H1 (cell line): ENCODE measurements around the gene TBC1D9. TPM values are rescaled to one million over a fixed set of nuclear protein-coding genes. Genes with fewer than 3 reads are reported as not detected.

ENCODE experiments used
- CTCF ChIA-PET: fragments of 300-600 bp; sonication (Branson Sonifier 250); formaldehyde crosslinking; loops from one replicate; lab custom pipeline; 2021; ENCODE audit not compliant: partially characterized antibody; lab: Charles Lee
- POLR2A ChIA-PET: fragments of 300-600 bp; sonication (Branson Sonifier 250); formaldehyde crosslinking; loops from one replicate; lab custom pipeline; 2021; ENCODE audit warnings: inconsistent platforms; ENCODE audit not compliant: partially characterized antibody; lab: Charles Lee
- DNase-seq, 2 experiments: peaks; one replicate each; pipeline versions ENCODE4 v3.0.0 to v3.0.0-alpha.2; 2010 to 2022; ENCODE audit warnings: low spot score in 2 of 2, low read depth in 1 of 2, mixed read lengths in 1 of 2
- FAIRE-seq: peaks from 2 replicates; lab custom pipeline; 2011; peaks lifted over from hg19 to GRCh38; lab: Jason Lieb, UNC
- H2AFZ ChIP-seq: 2 replicates; pipeline ENCODE4 v1.8.1; 2012; ENCODE audit warnings: low read length, inconsistent platforms
- H2AK5ac ChIP-seq: 2 replicates; pipeline ENCODE4 v1.6.1; 2013; ENCODE audit warnings: low read depth, low read length
- H2BK120ac ChIP-seq: replicated peaks from 2 replicates; pipeline ENCODE3; 2013; ENCODE audit warnings: low read depth, low read length, inconsistent platforms
- H2BK12ac ChIP-seq: 2 replicates; pipeline ENCODE4 v1.6.1; 2013; ENCODE audit warnings: low read depth, low read length
- H2BK15ac ChIP-seq: 2 replicates; pipeline ENCODE4 v1.6.1; 2013; ENCODE audit warnings: low read length
- H2BK20ac ChIP-seq: 2 replicates; pipeline ENCODE4 v1.6.1; 2013; ENCODE audit warnings: low read length
- H2BK5ac ChIP-seq: 2 replicates; pipeline ENCODE4 v1.6.1; 2013; ENCODE audit warnings: low read depth, low read length
- H3K14ac ChIP-seq: 2 replicates; pipeline ENCODE4 v1.6.1; 2013; ENCODE audit warnings: inconsistent platforms; ENCODE audit not compliant: insufficient read length
- H3K18ac ChIP-seq: 2 replicates; pipeline ENCODE4 v1.6.1; 2013; ENCODE audit warnings: low read length; ENCODE audit errors: extremely low read depth
- H3K23ac ChIP-seq: 2 replicates; pipeline ENCODE4 v1.6.1; 2013; ENCODE audit warnings: inconsistent platforms; ENCODE audit not compliant: insufficient read length
- H3K23me2 ChIP-seq: 2 replicates; pipeline ENCODE4 v1.6.1; 2013; ENCODE audit warnings: low read depth, low read length
- H3K27ac ChIP-seq: 2 replicates; pipeline ENCODE4 v1.6.1; 2011; ENCODE audit warnings: low read depth, low read length, inconsistent platforms
- H3K27me3 ChIP-seq, 4 experiments: replicated peaks in 1 of 4; 1 replicate in 1 of 4; 2 replicates in 3 of 4; pipeline versions ENCODE4 v1.6.1 to v1.8.1; 2011 to 2013; ENCODE audit warnings: low read length in 3 of 4, mild to moderate bottlenecking in 3 of 4, inconsistent platforms in 2 of 4, mixed read lengths in 2 of 4, moderate library complexity in 1 of 4; ENCODE audit not compliant: control insufficient read depth in 3 of 4, insufficient read depth in 3 of 4; ENCODE audit errors: extremely low read depth in 1 of 4
- H3K36me3 ChIP-seq, 4 experiments: 2 replicates each; pipeline versions ENCODE4 v1.6.1 to v1.8.1; 2011 to 2013; ENCODE audit warnings: mild to moderate bottlenecking in 4 of 4, low read length in 3 of 4, moderate library complexity in 2 of 4, control low read depth in 1 of 4, inconsistent platforms in 1 of 4; ENCODE audit not compliant: insufficient read depth in 4 of 4, control insufficient read depth in 2 of 4
- H3K4ac ChIP-seq: replicated peaks from 2 replicates; pipeline ENCODE3; 2013; ENCODE audit warnings: low read length, low read depth, mixed read lengths, inconsistent platforms; ENCODE audit not compliant: insufficient read length
- H3K4me1 ChIP-seq, 4 experiments: replicated peaks in 1 of 4; 1 replicate in 1 of 4; 2 replicates in 3 of 4; pipeline versions ENCODE4 v1.6.1 to v1.8.1; 2011 to 2013; ENCODE audit warnings: low read length in 3 of 4, inconsistent platforms in 2 of 4, mixed read lengths in 1 of 4; ENCODE audit not compliant: insufficient read depth in 4 of 4, control insufficient read depth in 3 of 4
- H3K4me2 ChIP-seq, 2 experiments: 2 replicates each; pipeline versions ENCODE4 v1.6.1 to v1.8.1; 2011 to 2013; ENCODE audit warnings: low read depth in 2 of 2, low read length in 2 of 2, control low read depth in 1 of 2, inconsistent platforms in 1 of 2, mild to moderate bottlenecking in 1 of 2; ENCODE audit not compliant: insufficient read depth in 1 of 2
- H3K4me3 ChIP-seq, 4 experiments: fragments of 200-600, 300-600 bp in 1 of 4; sonication (generic), shearing (Covaris generic), sonication (Bioruptor Twin) in 1 of 4; 2 replicates each; pipeline versions ENCODE4 v1.5.1 to v1.8.1; 2011 to 2016; ENCODE audit warnings: low read length in 4 of 4, low read depth in 3 of 4, control low read depth in 2 of 4, inconsistent platforms in 2 of 4, mild to moderate bottlenecking in 2 of 4, mixed read lengths in 1 of 4, moderate library complexity in 1 of 4; ENCODE audit not compliant: insufficient read depth in 2 of 4; ENCODE audit errors: extremely low read depth in 1 of 4
- H3K56ac ChIP-seq: replicated peaks from 2 replicates; pipeline ENCODE3; 2013; ENCODE audit warnings: low read depth, mild to moderate bottlenecking, mixed read lengths, low read length, inconsistent platforms; ENCODE audit not compliant: insufficient read length
- H3K79me1 ChIP-seq: 2 replicates; pipeline ENCODE4 v1.6.1; 2013; ENCODE audit warnings: low read depth, low read length, control low read depth
- H3K79me2 ChIP-seq, 2 experiments: 2 replicates each; pipeline versions ENCODE4 v1.6.1 to v1.8.1; 2012 to 2013; ENCODE audit warnings: low read length in 2 of 2, mild to moderate bottlenecking in 2 of 2, inconsistent platforms in 1 of 2; ENCODE audit not compliant: insufficient read depth in 2 of 2, control insufficient read depth in 1 of 2
- H3K9ac ChIP-seq, 4 experiments: replicated peaks in 1 of 4; 1 replicate in 1 of 4; 2 replicates in 3 of 4; pipeline versions ENCODE4 v1.6.1 to v1.8.1; 2011 to 2013; ENCODE audit warnings: low read depth in 3 of 4, low read length in 3 of 4, control low read depth in 2 of 4, mild to moderate bottlenecking in 2 of 4, moderate library complexity in 2 of 4, inconsistent platforms in 1 of 4; ENCODE audit errors: extremely low read depth in 1 of 4
- H3K9me3 ChIP-seq, 2 experiments: 2 replicates each; pipeline versions ENCODE4 v1.6.1 to v1.8.1; 2012 to 2013; ENCODE audit warnings: mild to moderate bottlenecking in 2 of 2, moderate library complexity in 2 of 2, control low read depth in 1 of 2, inconsistent platforms in 1 of 2, low read depth in 1 of 2, low read length in 1 of 2, mixed read lengths in 1 of 2; ENCODE audit not compliant: insufficient read depth in 2 of 2
- H4K20me1 ChIP-seq, 2 experiments: replicated peaks in 1 of 2; 2 replicates each; pipeline versions ENCODE3 to v1.8.1; 2011 to 2013; ENCODE audit warnings: inconsistent platforms in 2 of 2, low read length in 2 of 2, mild to moderate bottlenecking in 1 of 2; ENCODE audit not compliant: insufficient read depth in 2 of 2, control insufficient read depth in 1 of 2
- H4K5ac ChIP-seq: 2 replicates; pipeline ENCODE4 v1.6.1; 2013; ENCODE audit warnings: low read length, low read depth, mixed read lengths, inconsistent platforms; ENCODE audit not compliant: insufficient read length
- H4K8ac ChIP-seq: 2 replicates; pipeline ENCODE4 v1.8.0; 2013; ENCODE audit warnings: mild to moderate bottlenecking, moderate library complexity, low read length, inconsistent platforms; ENCODE audit not compliant: insufficient read depth; ENCODE audit errors: extremely low read depth
- H4K91ac ChIP-seq: replicated peaks from 2 replicates; pipeline ENCODE3; 2013; ENCODE audit warnings: low read length, mixed read lengths, inconsistent platforms; ENCODE audit not compliant: insufficient read length
- ASH2L ChIP-seq: fragments of 200-600, 300-600 bp; sonication (generic); IDR thresholded peaks from one replicate; pipeline ENCODE4 v1.7.1; 2017; ENCODE audit warnings: low read length
- CBX8 ChIP-seq: fragments of 300-800, 300-1000 bp; sonication (generic); IDR thresholded peaks from 2 replicates; pipeline ENCODE4 v1.7.1; 2016; ENCODE audit warnings: low read depth, low read length, borderline replicate concordance
- EGR1 ChIP-seq: IDR thresholded peaks from 2 replicates; pipeline ENCODE4 v1.6.1; 2011; ENCODE audit warnings: low read depth, low read length, borderline replicate concordance
- EP300 ChIP-seq, 2 experiments: IDR thresholded peaks; 1 replicate in 1 of 2; 2 replicates in 1 of 2; pipeline ENCODE4 v1.6.1; 2011 to 2012; ENCODE audit warnings: low read depth in 2 of 2, low read length in 2 of 2, mild to moderate bottlenecking in 2 of 2, borderline replicate concordance in 1 of 2, inconsistent platforms in 1 of 2, moderate library complexity in 1 of 2
- GABPA ChIP-seq: IDR thresholded peaks from 2 replicates; pipeline ENCODE4 v1.6.1; 2011; ENCODE audit warnings: mild to moderate bottlenecking, low read length, moderate library complexity, borderline replicate concordance; ENCODE audit not compliant: insufficient read depth
- HDAC2 ChIP-seq, 2 experiments: fragments of 300-600 bp in 1 of 2; sonication (generic) in 1 of 2; IDR thresholded peaks; 2 replicates each; pipeline ENCODE4 v1.6.1; 2011 to 2012; ENCODE audit warnings: low read depth in 2 of 2, low read length in 2 of 2, mild to moderate bottlenecking in 2 of 2, moderate library complexity in 2 of 2, borderline replicate concordance in 1 of 2, inconsistent platforms in 1 of 2
- HDAC6 ChIP-seq: IDR thresholded peaks from one replicate; pipeline ENCODE4 v1.7.1; 2012; ENCODE audit warnings: low read depth, mild to moderate bottlenecking, inconsistent platforms, low read length, moderate library complexity
- KDM1A ChIP-seq: fragments of 200-600, 300-600 bp; sonication (generic); IDR thresholded peaks from 2 replicates; pipeline ENCODE4 v1.7.1; 2016; ENCODE audit warnings: mild to moderate bottlenecking, low read length, borderline replicate concordance
- RBBP5 ChIP-seq: IDR thresholded peaks from 2 replicates; pipeline ENCODE4 v1.7.1; 2012; ENCODE audit warnings: low read depth, mild to moderate bottlenecking, inconsistent platforms, low read length, moderate library complexity, borderline replicate concordance
- SIX5 ChIP-seq: IDR thresholded peaks from 2 replicates; pipeline ENCODE4 v1.6.1; 2011; ENCODE audit warnings: mild to moderate bottlenecking, low read depth, low read length
- SP1 ChIP-seq: IDR thresholded peaks from 2 replicates; pipeline ENCODE4 v1.6.1; 2011; ENCODE audit warnings: low read depth, low read length
- SP4 ChIP-seq: IDR thresholded peaks from 2 replicates; pipeline ENCODE4 v1.6.1; 2012; ENCODE audit warnings: low read length, inconsistent platforms
- YY1 ChIP-seq: IDR thresholded peaks from 2 replicates; pipeline ENCODE4 v1.6.1; 2011; ENCODE audit warnings: low read depth, mild to moderate bottlenecking, low read length
- WGBS, 2 experiments: shearing (Covaris generic) in 1 of 2; methylation state at CpG; one replicate each; pipeline versions ENCODE4 v1.1.6 to v1.1.7; 2013 to 2015; ENCODE audit warnings: low lambda C conversion rate in 2 of 2, mixed read lengths in 2 of 2, inconsistent platforms in 1 of 2, low coverage in 1 of 2, missing lambda C conversion rate in 1 of 2; ENCODE audit not compliant: insufficient replicate concordance in 2 of 2, insufficient coverage in 1 of 2, insufficient read length in 1 of 2; ENCODE audit errors: extremely low coverage in 1 of 2, missing lambda C conversion rate in 1 of 2; 5-methylcytosine and 5-hydroxymethylcytosine counted together
- polyA plus RNA-seq, 7 experiments: library from polyadenylated mRNA; depleted of rRNA in 3 of 7; stranded (reverse) in 5 of 7; unstranded in 2 of 7; fragments of >200 nt in 5 of 7; fragments of 200-250 nt in 2 of 7; gene quantifications; 1 replicate in 5 of 7; 2 replicates in 1 of 7; 4 replicates in 1 of 7; pipeline versions ENCODE4 v1.2.1 to v1.2.3, GENCODE V29; 2011 to 2013; ENCODE audit warnings: missing spikeins in 2 of 7, mixed read lengths in 2 of 7
- total RNA-seq: library from RNA; stranded (reverse); fragmentation: NEBNext Ultra II Directional; extraction: Animal tissue kit (Norgen Biotek cat#: 25700); gene quantifications from 2 replicates; pipeline ENCODE4 v1.2.1, GENCODE V29; 2021
- TF ChIP-seq, protein P1 (sequence below): IDR thresholded peaks from 2 replicates; pipeline ENCODE4 v1.6.1; 2011; ENCODE audit warnings: low read depth, mild to moderate bottlenecking, low read length; ENCODE audit not compliant: insufficient read depth

Gene TBC1D9
- total and polyA plus RNA-seq, 2 of the 8 experiments (the other 6 are each of a cell fraction or from before 2014, with no cell fraction given): 0.94 to 1.0 TPM

DNA sequence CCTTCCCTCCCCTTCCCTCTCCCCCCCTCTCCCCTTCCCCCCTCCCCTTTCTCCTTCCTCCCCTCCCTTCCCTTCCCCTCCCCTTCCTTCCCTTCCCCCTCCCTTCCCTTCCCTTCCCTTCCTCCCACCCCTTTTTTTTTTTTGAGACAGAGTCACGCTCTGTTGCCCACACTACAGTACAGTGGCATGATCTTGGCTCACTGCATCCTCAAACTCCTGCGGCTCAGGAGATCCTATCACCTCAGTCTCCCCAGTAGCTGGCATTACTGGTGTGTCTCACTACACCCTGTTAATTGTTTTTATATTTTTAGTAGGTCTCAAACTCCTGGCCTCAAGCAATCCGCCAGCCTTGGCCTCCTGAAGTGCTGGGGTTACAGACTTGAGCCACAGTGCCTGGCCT, 66.6 kb downstream of the TBC1D9 start:
- H3K9me3 ChIP-seq: no peaks in the 10 kb centered on the region
- no peaks in the 10 kb centered on the region for H3K36me3 ChIP-seq
- TF ChIP-seq YY1: no peak
- no peak for TF ChIP-seq GABPA
- TF ChIP-seq, protein P1, sequence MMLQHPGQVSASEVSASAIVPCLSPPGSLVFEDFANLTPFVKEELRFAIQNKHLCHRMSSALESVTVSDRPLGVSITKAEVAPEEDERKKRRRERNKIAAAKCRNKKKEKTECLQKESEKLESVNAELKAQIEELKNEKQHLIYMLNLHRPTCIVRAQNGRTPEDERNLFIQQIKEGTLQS: no peak
- no peak for TF ChIP-seq SIX5
- TF ChIP-seq EGR1: no peak
- TF ChIP-seq SP4: no peak
- TF ChIP-seq HDAC2 (IDR thresholded peaks at IDR 0.05; ENCODE audit: borderline replicate concordance in 1 of 2, low read depth in 2 of 2, low read length in 2 of 2): no peak
- TF ChIP-seq CBX8: no peak
- TF ChIP-seq RBBP5: no peak
- no peak for TF ChIP-seq EP300 (IDR thresholded peaks at IDR 0.05; ENCODE audit: borderline replicate concordance in 1 of 2, low read depth in 2 of 2, low read length in 2 of 2)
- TF ChIP-seq ASH2L: no peak
- no peak for TF ChIP-seq SP1
- no peak for TF ChIP-seq HDAC6
- no peak for TF ChIP-seq KDM1A
- H2AFZ ChIP-seq: no peak overlapping the region
- H3K9ac ChIP-seq: no peak overlapping the region
- H3K79me2 ChIP-seq: no peaks in the 10 kb centered on the region
- POLR2A ChIA-PET: no interaction called here
- H3K27me3 ChIP-seq: peaks cover 7 to 30% (median 17%) of the 10 kb centered on the region in 4 experiments; a peak in 6 of 7 replicates
- H2BK15ac ChIP-seq: no peak overlapping the region
- no peaks in the 10 kb centered on the region for H3K23me2 ChIP-seq
- no peak overlapping the region for H3K4ac ChIP-seq
- H4K8ac ChIP-seq: no peak overlapping the region
- H3K4me2 ChIP-seq: no peak overlapping the region
- no peak overlapping the region for H3K18ac ChIP-seq
- H3K23ac ChIP-seq: no peak overlapping the region
- no peak overlapping the region for H2BK12ac ChIP-seq
- H3K4me3 ChIP-seq: no peak overlapping the region
- no peak overlapping the region for H2BK120ac ChIP-seq
- no peak overlapping the region for H3K14ac ChIP-seq
- DNase-seq (no peak), FAIRE-seq (no peak)
- CTCF ChIA-PET: no interaction called here
- no peaks in the 10 kb centered on the region for H4K20me1 ChIP-seq
- H3K4me1 ChIP-seq: 0 out of 7 replicates have a peak, but pooled peaks cover 0 to 2% (median 0%) of the 10 kb centered on the region in 4 experiments
- no peak overlapping the region for H4K5ac ChIP-seq
- WGBS, 2 experiments: 80% methylated on average over 2 of the region's 3 CpGs; no CpG with 5 or more reads in 1 of the 2 experiments
- H3K27ac ChIP-seq: no peak overlapping the region
- no peak overlapping the region for H2BK5ac ChIP-seq
- no peaks in the 10 kb centered on the region for H3K79me1 ChIP-seq
- H4K91ac ChIP-seq: no peak overlapping the region
- no peak overlapping the region for H2BK20ac ChIP-seq
- no peak overlapping the region for H2AK5ac ChIP-seq
- no peak overlapping the region for H3K56ac ChIP-seq
